CD14-positive monocyte (primary cell): ENCODE measurements around the gene PPP2R1B. TPM values are rescaled to one million over a fixed set of nuclear protein-coding genes. Genes with fewer than 3 reads are reported as not detected.

ENCODE experiments used
- DNase-seq, 3 donors: peaks; one replicate each; pipeline ENCODE4 v3.0.0-alpha.2; 2011 to 2022
- H2AFZ ChIP-seq: 2 replicates; pipeline ENCODE4 v1.6.0; 2012; ENCODE audit warnings: mild to moderate bottlenecking, low read depth, low read length, inconsistent platforms; ENCODE audit not compliant: insufficient read depth, poor library complexity, severe bottlenecking
- H3K27ac ChIP-seq, 2 donors: 1 replicate in 1 of 2; 2 replicates in 1 of 2; pipeline ENCODE4 v1.5.1; 2012 to 2013; ENCODE audit warnings: low read length in 2 of 2, control low read depth in 1 of 2, inconsistent platforms in 1 of 2, low read depth in 1 of 2, mild to moderate bottlenecking in 1 of 2
- H3K27me3 ChIP-seq, 2 donors: one replicate each; pipeline versions ENCODE4 v1.6.0 to v1.6.1; 2011 to 2013; ENCODE audit warnings: low read length in 2 of 2; ENCODE audit not compliant: control insufficient read depth in 2 of 2, insufficient read depth in 2 of 2
- H3K36me3 ChIP-seq, 2 donors: replicated peaks in 1 of 2; 1 replicate in 1 of 2; 2 replicates in 1 of 2; pipeline versions ENCODE4 v1.5.1 to v1.6.1; 2012 to 2013; ENCODE audit warnings: low read length in 2 of 2, control low read depth in 1 of 2, inconsistent platforms in 1 of 2, mild to moderate bottlenecking in 1 of 2; ENCODE audit not compliant: insufficient read depth in 2 of 2, control insufficient read depth in 1 of 2
- H3K4me1 ChIP-seq, 2 donors: 1 replicate in 1 of 2; 2 replicates in 1 of 2; pipeline versions ENCODE4 v1.5.1 to v1.6.1; 2012 to 2013; ENCODE audit warnings: low read length in 2 of 2, control low read depth in 1 of 2, inconsistent platforms in 1 of 2, mild to moderate bottlenecking in 1 of 2, moderate library complexity in 1 of 2; ENCODE audit not compliant: insufficient read depth in 2 of 2, control insufficient read depth in 1 of 2
- H3K4me2 ChIP-seq: replicated peaks from 2 replicates; pipeline ENCODE3; 2012; ENCODE audit warnings: low read length, moderate library complexity, mild to moderate bottlenecking; ENCODE audit not compliant: poor library complexity, severe bottlenecking; ENCODE audit errors: extremely low read depth
- H3K4me3 ChIP-seq, 3 experiments: fragments of 200-600 bp in 1 of 3; sonication (generic) in 1 of 3; replicated peaks in 1 of 3; 1 replicate in 2 of 3; 2 replicates in 1 of 3; pipeline ENCODE4 v1.5.1; 2011 to 2013; ENCODE audit warnings: low read length in 3 of 3, mild to moderate bottlenecking in 3 of 3, control low read depth in 2 of 3, low read depth in 2 of 3, inconsistent platforms in 1 of 3, moderate library complexity in 1 of 3
- H3K79me2 ChIP-seq: 2 replicates; pipeline ENCODE4 v1.6.0; 2012; ENCODE audit warnings: mild to moderate bottlenecking, control low read depth, inconsistent platforms, low read length, moderate library complexity; ENCODE audit not compliant: insufficient read depth
- H3K9ac ChIP-seq: 2 replicates; pipeline ENCODE4 v1.6.0; 2017; ENCODE audit warnings: low read length, mild to moderate bottlenecking; ENCODE audit not compliant: insufficient read depth, poor library complexity, severe bottlenecking
- H3K9me3 ChIP-seq, 2 donors: replicated peaks in 1 of 2; 1 replicate in 1 of 2; 2 replicates in 1 of 2; pipeline versions ENCODE4 v1.5.1 to v1.6.1; 2012 to 2013; ENCODE audit warnings: low read length in 2 of 2, control low read depth in 1 of 2; ENCODE audit not compliant: control insufficient read depth in 1 of 2, insufficient read depth in 1 of 2
- H4K20me1 ChIP-seq: 2 replicates; pipeline ENCODE4 v1.6.0; 2012; ENCODE audit warnings: mild to moderate bottlenecking, low read length, control low read depth, moderate library complexity; ENCODE audit not compliant: insufficient read depth
- H3K27ac Mint-ChIP-seq, 7 donors: one replicate each; pipeline ENCODE4 v1.8.0; 2020; ENCODE audit warnings: mild to moderate bottlenecking in 7 of 7, mixed read lengths in 7 of 7, moderate library complexity in 6 of 7, inconsistent platforms in 2 of 7
- H3K27me3 Mint-ChIP-seq, 3 donors: one replicate each; pipeline ENCODE4 v1.8.0; 2021 to 2022; ENCODE audit warnings: low read depth in 3 of 3, mild to moderate bottlenecking in 3 of 3, mixed read lengths in 3 of 3, moderate library complexity in 3 of 3, inconsistent platforms in 1 of 3
- H3K36me3 Mint-ChIP-seq, 2 donors: one replicate each; pipeline ENCODE4 v1.8.0; 2020; ENCODE audit warnings: mixed read lengths in 2 of 2, inconsistent platforms in 1 of 2, mild to moderate bottlenecking in 1 of 2
- H3K4me1 Mint-ChIP-seq: one replicate; pipeline ENCODE4 v1.8.0; 2020; ENCODE audit warnings: mild to moderate bottlenecking, mixed read lengths
- H3K4me3 Mint-ChIP-seq, 2 donors: one replicate each; pipeline ENCODE4 v1.8.0; 2020; ENCODE audit warnings: mild to moderate bottlenecking in 2 of 2, mixed read lengths in 2 of 2, moderate library complexity in 1 of 2
- H3K9me3 Mint-ChIP-seq, 7 donors: one replicate each; pipeline ENCODE4 v1.8.0; 2020 to 2022; ENCODE audit warnings: mixed read lengths in 7 of 7, mild to moderate bottlenecking in 6 of 7, moderate library complexity in 6 of 7, inconsistent platforms in 2 of 7
- WGBS: methylation state at CpG from one replicate; pipeline ENCODE4 v1.1.5; 2013; ENCODE audit warnings: missing lambda C conversion rate; ENCODE audit not compliant: insufficient coverage; 5-methylcytosine and 5-hydroxymethylcytosine counted together
- intact Hi-C, 2 donors: fragments of 100-400 bp; cut with micrococcal nuclease; formaldehyde crosslinking; loops; one replicate each; pipeline versions ENCODE4 v1.15.0 to v1.15.1; 2023
- polyA plus RNA-seq, 3 donors: library from polyadenylated mRNA; depleted of rRNA in 1 of 3; unstranded in 2 of 3; stranded (reverse) in 1 of 3; fragments of 300-500 nt in 2 of 3; fragments of >200 nt in 1 of 3; fragmentation: Illumina TruSeq in 2 of 3; gene quantifications; 1 replicate in 2 of 3; 2 replicates in 1 of 3; pipeline ENCODE4 v1.2.3, GENCODE V29; 2012 to 2021
- TF ChIP-seq, protein P1 (sequence below): fragments of 200-600 bp; IDR thresholded peaks from one replicate; pipeline ENCODE4 v1.8.0; 2022; ENCODE audit warnings: antibody characterized with exemption, mild to moderate bottlenecking

Gene PPP2R1B
- polyA plus RNA-seq, 3 donors: 5.4 to 16.9 (median 11.2) TPM

DNA sequence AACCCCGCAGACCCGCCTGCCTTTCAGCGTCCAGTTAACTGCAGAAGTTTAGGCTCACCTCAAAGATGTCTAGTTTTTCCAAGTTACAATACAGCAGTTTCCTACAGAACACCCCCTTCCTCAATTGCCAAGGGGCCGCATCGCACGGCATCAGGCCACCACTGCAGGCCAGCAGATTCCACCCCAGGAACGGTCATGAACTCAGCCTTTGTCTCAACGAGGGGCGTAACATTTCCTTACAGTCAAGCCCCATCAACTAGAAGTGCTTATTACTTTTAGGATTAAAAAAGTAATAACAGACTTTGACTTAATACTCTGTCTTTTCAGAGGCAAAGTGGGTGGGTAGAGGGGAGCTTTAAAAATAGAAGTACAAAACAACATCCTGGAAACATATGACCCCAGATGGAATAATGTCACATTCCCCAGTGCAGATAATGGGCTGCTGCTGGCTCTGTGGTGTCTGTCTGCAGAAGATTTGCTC lies 36.3 kb downstream of the PPP2R1B start:
- no peak for DNase-seq
- Histone ChIP-seq H3K27ac (no peak overlapping the region), H3K36me3 (peaks cover 22 to 31% of the 10 kb centered on the region in 2 donors), H3K4me1 (no peaks in the 10 kb centered on the region), H3K79me2 (no peaks in the 10 kb centered on the region), H3K4me2 (no peak overlapping the region), H2AFZ (no peak overlapping the region), H4K20me1 (no peaks in the 10 kb centered on the region), H3K9me3 (no peaks in the 10 kb centered on the region), H3K4me3 (no peak overlapping the region), H3K9ac (no peak overlapping the region), H3K27me3 (no peaks in the 10 kb centered on the region)
- H3K4me1 Mint-ChIP-seq: no peaks in the 10 kb centered on the region
- intact Hi-C loops: no loop called here
- H3K4me3 Mint-ChIP-seq: no peak overlapping the region
- TF ChIP-seq, protein P1, sequence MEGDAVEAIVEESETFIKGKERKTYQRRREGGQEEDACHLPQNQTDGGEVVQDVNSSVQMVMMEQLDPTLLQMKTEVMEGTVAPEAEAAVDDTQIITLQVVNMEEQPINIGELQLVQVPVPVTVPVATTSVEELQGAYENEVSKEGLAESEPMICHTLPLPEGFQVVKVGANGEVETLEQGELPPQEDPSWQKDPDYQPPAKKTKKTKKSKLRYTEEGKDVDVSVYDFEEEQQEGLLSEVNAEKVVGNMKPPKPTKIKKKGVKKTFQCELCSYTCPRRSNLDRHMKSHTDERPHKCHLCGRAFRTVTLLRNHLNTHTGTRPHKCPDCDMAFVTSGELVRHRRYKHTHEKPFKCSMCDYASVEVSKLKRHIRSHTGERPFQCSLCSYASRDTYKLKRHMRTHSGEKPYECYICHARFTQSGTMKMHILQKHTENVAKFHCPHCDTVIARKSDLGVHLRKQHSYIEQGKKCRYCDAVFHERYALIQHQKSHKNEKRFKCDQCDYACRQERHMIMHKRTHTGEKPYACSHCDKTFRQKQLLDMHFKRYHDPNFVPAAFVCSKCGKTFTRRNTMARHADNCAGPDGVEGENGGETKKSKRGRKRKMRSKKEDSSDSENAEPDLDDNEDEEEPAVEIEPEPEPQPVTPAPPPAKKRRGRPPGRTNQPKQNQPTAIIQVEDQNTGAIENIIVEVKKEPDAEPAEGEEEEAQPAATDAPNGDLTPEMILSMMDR: no peak
- H3K27me3 Mint-ChIP-seq: no peaks in the 10 kb centered on the region
- peaks cover 36 to 44% of the 10 kb centered on the region in 2 donors for H3K36me3 Mint-ChIP-seq
- WGBS: 98% methylated on average over 6 of the region's 9 CpGs
- H3K9me3 Mint-ChIP-seq: no peaks in the 10 kb centered on the region
- H3K27ac Mint-ChIP-seq: peak overlapping the region in 1 of 7 donors; percentile 21

- peaks cover 28 to 38% of the 10 kb centered on the region in 2 donors for H3K36me3 ChIP-seq
- no peak overlapping the region for H3K4me3 Mint-ChIP-seq
- H3K27me3 ChIP-seq: no peaks in the 10 kb centered on the region
- no peaks in the 10 kb centered on the region for H3K9me3 ChIP-seq
- no peak for DNase-seq
- H3K27me3 Mint-ChIP-seq: no peaks in the 10 kb centered on the region
- no peaks in the 10 kb centered on the region for H4K20me1 ChIP-seq
- whole genome bisulfite sequencing: 93% methylated on average over 5 of the region's 10 CpGs
- TF ChIP-seq, protein P1: no peak
- H2AFZ ChIP-seq: no peak overlapping the region
- H3K4me1 Mint-ChIP-seq: no peaks in the 10 kb centered on the region
- no peak overlapping the region for H3K4me3 ChIP-seq
- H3K36me3 Mint-ChIP-seq: peaks cover 42 to 48% of the 10 kb centered on the region in 2 donors
- intact Hi-C loops: no loop called here
- peak overlapping the region in 1 of 7 donors; percentile 26 for H3K27ac Mint-ChIP-seq
- no peak overlapping the region for H3K27ac ChIP-seq
- no peaks in the 10 kb centered on the region for H3K4me1 ChIP-seq
- H3K9ac ChIP-seq: no peak overlapping the region
- no peak overlapping the region for H3K4me2 ChIP-seq
- no peaks in the 10 kb centered on the region for H3K9me3 Mint-ChIP-seq
- no peaks in the 10 kb centered on the region for H3K79me2 ChIP-seq
Observed at GRCh38 chr11:111729071-111729830, 36.9 kb downstream of the PPP2R1B start.
